ENCODE data around the gene LIMA1. TPM values are rescaled to one million over a fixed set of nuclear protein-coding genes. Genes with fewer than 3 reads are reported as not detected.
A peak's percentile ranks its signal among the peaks of the same experiment; 100 is the strongest.

LIMA1 gene
- total and polyA plus RNA-seq, 9 of the 15 experiments (the other 6 are each of a cell fraction or from before 2014, with no cell fraction given), result 20.2 to 37.8 (median 27.3) TPM

GRCh38 chr12:50222275-50222783 lies 61.0 kb downstream of the LIMA1 start:
- H3K9me1 ChIP-seq (ENCODE audit: control insufficient read depth, insufficient read depth, low read length), result no peaks in the 10 kb centered on the region
- intact Hi-C loops (cut with micrococcal nuclease) (no loop called here), in situ Hi-C loops (cut with MboI) (no loop called here)
- peak overlapping the region; percentile 78 for H2AFZ ChIP-seq (ENCODE audit: low read depth, low read length)
- peaks cover 5% of the 10 kb centered on the region; the same call in 1 of the 3 replicates for H3K36me3 ChIP-seq (ENCODE audit: control insufficient read depth, insufficient read depth, low read length)
- no peaks in the 10 kb centered on the region for H4K20me1 ChIP-seq (replicated peaks; ENCODE audit: control insufficient read depth, insufficient read depth, low read length)
- WGBS (ENCODE audit: insufficient coverage, low coverage, missing lambda C conversion rate), result 2% methylated on average over 5 of the region's 5 CpGs
- peak overlapping the region; percentile 89 for H3K4me2 ChIP-seq (ENCODE audit: insufficient read depth, low read length)
- no peaks in the 10 kb centered on the region for H3K27me3 ChIP-seq (ENCODE audit: control insufficient read depth in 2 of 2, insufficient read depth in 2 of 2, low read length in 2 of 2)
- H3K4me1 ChIP-seq (replicated peaks in 1 of 2; ENCODE audit: control insufficient read depth in 2 of 2, insufficient read depth in 2 of 2, low read length in 2 of 2), result peaks cover 7 to 16% of the 10 kb centered on the region in 2 experiments; a peak in 4 of 5 replicates
- H3K4me3 ChIP-seq, result peak overlapping the region; percentile 48
- H3K27ac ChIP-seq (ENCODE audit: extremely low read depth, low read depth, low read length), result peak overlapping the region; percentile 82
- ChIA-PET CTCF (ENCODE audit: low intra/inter-chr PET ratio) (interaction anchor here (0.9 kb wide), 1 partner anchor 17 kb away, joined by 4 read pairs; no protein-coding TSS in a partner anchor), POLR2A (interaction anchor here (0.6 to 3.1 kb wide), 14 partner anchors 9 to 1358 kb away, joined by 3 to 16 read pairs (median 4); partner anchors contain the start of genes COX14 and LIMA1)
- peaks cover 31% of the 10 kb centered on the region for H3K79me2 ChIP-seq (ENCODE audit: control insufficient read depth, insufficient read depth, low read length)
- peak; percentile 84 for ATAC-seq
- H3K9me3 ChIP-seq (replicated peaks; ENCODE audit: control insufficient read depth, insufficient read depth, low read depth, low read length), result no peaks in the 10 kb centered on the region
- BruUV-seq (replicated peaks), result TSS peak; percentile 82
- DNase-seq (ENCODE audit: extremely low read depth in 1 of 4, low spot score in 3 of 4), result peak; percentile 53 to 84 (median 66)
- FAIRE-seq, result peak; percentile 84
- peak overlapping the region; percentile 80 to 91; a peak in 3 of 4 replicates for H3K9ac ChIP-seq (ENCODE audit: insufficient read depth in 1 of 2, low read depth in 2 of 2, low read length in 2 of 2)
- TF ChIP-seq ZEB2 (IDR thresholded peaks at IDR 0.05), result no peak
- TF ChIP-seq ESRRA (IDR thresholded peaks at IDR 0.05; ENCODE audit: borderline replicate concordance, low read depth), result no peak
- TF ChIP-seq PHF8 (IDR thresholded peaks at IDR 0.05; ENCODE audit: borderline replicate concordance, low read length), result peak; percentile 34; the same call in 1 of the 2 replicates
- TF ChIP-seq KLF13 (tag; IDR thresholded peaks at IDR 0.05; ENCODE audit: borderline replicate concordance, low read depth), result no peak
- TF ChIP-seq CREB5 (CRISPR knock-in tag; IDR thresholded peaks at IDR 0.05), result no peak
- TF ChIP-seq SNIP1 (IDR thresholded peaks at IDR 0.05; ENCODE audit: low read depth), result no peak
- no peak for TF ChIP-seq ZNF232 (CRISPR knock-in tag; IDR thresholded peaks at IDR 0.05)
- TF ChIP-seq ZFP1 (CRISPR knock-in tag; IDR thresholded peaks at IDR 0.05), result no peak
- TF ChIP-seq HMGN3 (IDR thresholded peaks at IDR 0.05; ENCODE audit: borderline replicate concordance, extremely low read depth, insufficient read length, low read depth, low read length), result no peak
- peak; percentile 46 for TF ChIP-seq KDM5B (IDR thresholded peaks at IDR 0.05; ENCODE audit: insufficient replicate concordance, low read depth, low read length)
- TF ChIP-seq MECOM (CRISPR knock-in tag; IDR thresholded peaks at IDR 0.05), result no peak
- TF ChIP-seq FOXJ2 (tag; IDR thresholded peaks at IDR 0.05), result no peak
- no peak for TF ChIP-seq BRCA1 (IDR thresholded peaks at IDR 0.05)
- TF ChIP-seq BRCA1 (CRISPR knock-in tag; IDR thresholded peaks at IDR 0.05), result no peak
- TF ChIP-seq ZSCAN29 (IDR thresholded peaks at IDR 0.05), result no peak
- no peak for TF ChIP-seq HDAC3 (IDR thresholded peaks at IDR 0.05; ENCODE audit: borderline replicate concordance, partially characterized antibody)
- TF ChIP-seq POLR3G (IDR thresholded peaks at IDR 0.05; ENCODE audit: extremely low read depth, insufficient read length, insufficient replicate concordance), result no peak
- no peak for TF ChIP-seq NR4A1 (CRISPR knock-in tag; IDR thresholded peaks at IDR 0.05)
- TF ChIP-seq NR4A1 (tag; IDR thresholded peaks at IDR 0.05), result no peak
- TF ChIP-seq SIN3A (IDR thresholded peaks at IDR 0.05; ENCODE audit: borderline replicate concordance in 2 of 2, control insufficient read depth in 1 of 2, low read depth in 2 of 2, low read length in 2 of 2), result no peak
- TF ChIP-seq TAF15 (IDR thresholded peaks at IDR 0.05; ENCODE audit: low read depth, low read length), result no peak
- TF ChIP-seq RBM25 (IDR thresholded peaks at IDR 0.05; ENCODE audit: low read depth, low read length, severe bottlenecking), result no peak
- TF ChIP-seq SPI1 (IDR thresholded peaks at IDR 0.05; ENCODE audit: borderline replicate concordance, low read depth, low read length), result peak; percentile 42; the same call in 1 of the 2 replicates
- no peak for TF ChIP-seq XRCC4 (IDR thresholded peaks at IDR 0.05; ENCODE audit: extremely low read depth, insufficient read depth, insufficient read length)
